LHCN-M2 (cell line): ENCODE measurements around the gene HSD11B2. TPM values are rescaled to one million over a fixed set of nuclear protein-coding genes. Genes with fewer than 3 reads are reported as not detected.
"Not testable (repeated sequence)": the region's sequence is repeated elsewhere in the genome, so short reads cannot be mapped to it uniquely, and the experiment has no call there.

ENCODE experiments used
- DNase-seq: peaks from one replicate; pipeline ENCODE4 v3.0.0-alpha.2; 2012; ENCODE audit warnings: low read depth
- total RNA-seq: library from RNA; depleted of rRNA; stranded (reverse); fragments of >200 nt; gene quantifications from 2 replicates; pipeline ENCODE4 v1.2.3, GENCODE V29; 2014

Gene HSD11B2
- total RNA-seq, 1 experiment from 2014 or later = 0.17 TPM

DNA sequence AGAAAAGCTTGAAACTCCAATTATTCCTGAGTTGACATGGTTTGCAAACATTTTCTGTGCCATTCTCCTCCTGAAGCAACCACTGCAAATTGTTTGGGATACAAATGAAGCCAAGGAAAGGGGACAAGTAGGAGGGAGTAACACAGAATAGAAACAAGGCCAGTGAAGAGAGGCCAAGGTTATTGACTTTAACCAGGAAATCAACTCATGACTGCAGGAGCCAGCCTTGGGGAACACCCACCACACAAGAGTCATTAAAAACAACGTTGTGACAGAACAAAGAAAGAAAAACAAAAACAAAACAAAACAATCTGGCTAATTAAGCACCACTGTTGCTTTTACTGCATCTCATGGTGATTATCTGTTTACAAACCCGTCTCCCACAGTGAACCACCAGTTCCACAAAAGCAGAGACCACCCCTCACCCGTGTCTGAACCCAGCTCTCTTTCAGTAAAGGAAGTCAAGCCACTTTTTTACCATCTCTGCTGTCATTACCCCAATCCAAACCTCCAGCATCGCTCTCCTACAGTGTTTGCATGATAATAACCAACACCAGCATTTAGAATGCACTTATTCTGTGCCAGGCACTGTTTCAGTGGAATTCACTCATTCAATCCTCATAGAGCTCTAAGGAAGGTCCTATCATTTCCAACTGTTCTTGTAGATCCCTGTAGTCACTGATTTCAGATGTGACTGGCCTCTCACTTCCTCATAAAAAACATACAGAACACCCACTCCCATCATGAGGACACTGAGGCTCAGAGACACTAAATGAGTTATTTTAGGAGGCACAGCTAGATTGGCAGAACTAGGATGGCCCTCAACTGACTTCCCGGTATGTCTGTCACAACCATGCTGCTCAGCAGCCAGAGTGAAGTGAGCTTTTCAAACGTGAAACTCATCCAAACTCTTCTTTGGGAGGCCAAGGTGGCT lies 16.7 kb upstream of the HSD11B2 start:
- no peak for DNase-seq

DNA sequence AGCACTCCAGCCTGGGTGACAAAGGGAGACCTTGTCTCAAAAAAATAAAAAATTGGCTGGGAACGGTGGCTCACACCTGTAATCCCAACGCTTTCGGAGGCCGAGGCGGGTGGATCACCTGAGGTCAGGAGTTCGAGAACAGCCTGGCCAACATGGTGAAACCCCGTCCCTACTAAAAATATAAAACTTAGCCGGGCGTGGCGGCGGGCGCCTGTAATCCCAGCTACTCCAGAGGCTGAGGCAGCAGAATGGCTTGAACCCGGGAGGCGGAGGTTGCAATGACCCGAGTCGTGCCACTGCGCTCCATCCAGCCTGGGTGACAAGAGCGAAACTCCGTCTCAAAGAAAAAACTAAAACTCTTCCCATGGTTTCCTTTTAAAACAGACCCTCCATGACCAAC lies 15.5 kb upstream of the HSD11B2 start:
- not testable (repeated sequence) for DNase-seq

DNA sequence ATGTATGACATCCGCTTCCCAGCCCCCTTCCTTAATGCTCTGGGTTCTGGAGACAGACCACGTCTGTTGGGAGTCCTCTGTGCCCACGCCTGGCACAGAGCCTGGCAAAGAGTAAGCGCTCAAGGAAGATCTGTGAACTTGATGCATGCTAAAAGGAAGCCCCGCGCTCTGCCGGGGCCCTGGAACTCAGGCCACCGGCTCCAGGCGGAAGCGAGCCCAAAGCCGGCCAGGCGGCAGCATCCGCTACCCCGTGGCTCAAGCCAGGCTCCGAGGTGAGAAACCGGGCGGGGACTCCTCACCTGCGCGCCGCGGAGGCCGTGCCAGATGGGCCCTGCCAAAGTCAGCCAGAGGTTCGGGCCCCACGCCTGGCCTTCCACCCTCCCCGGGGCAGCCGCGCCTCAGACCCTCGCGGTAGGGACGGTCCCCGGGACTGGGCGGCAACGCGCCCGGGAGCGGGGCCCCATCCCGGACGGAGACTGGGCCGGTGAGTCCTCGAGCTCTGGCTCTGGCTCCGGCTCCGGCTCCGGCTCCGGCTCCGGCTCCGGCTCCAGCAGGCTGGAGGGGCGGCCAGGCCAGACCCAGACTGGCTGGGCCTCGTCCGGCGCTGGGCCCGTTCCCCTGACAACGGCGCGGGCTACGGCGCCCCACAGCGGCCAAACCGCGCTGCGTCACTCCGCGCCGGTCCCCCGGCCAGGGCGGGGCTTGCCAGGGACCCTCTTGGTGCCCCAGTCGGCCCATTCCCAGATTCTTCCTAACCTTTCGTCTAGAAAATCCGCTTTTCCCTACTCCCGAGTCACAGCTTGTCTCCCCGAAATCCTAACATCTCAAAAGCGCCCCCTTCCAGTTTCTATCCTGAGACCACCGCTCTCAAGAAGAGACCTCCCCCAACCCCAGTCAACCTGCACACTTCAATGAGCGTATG lies 14.8 kb upstream of the HSD11B2 start, which contains the start of gene ZDHHC1:
TSS of gene ZDHHC1 (minus strand) at position 606 of the 922 bp plus-strand sequence. CDS start 8,702 bp downstream, outside the sequence.
- peak; percentile 57 for DNase-seq

DNA sequence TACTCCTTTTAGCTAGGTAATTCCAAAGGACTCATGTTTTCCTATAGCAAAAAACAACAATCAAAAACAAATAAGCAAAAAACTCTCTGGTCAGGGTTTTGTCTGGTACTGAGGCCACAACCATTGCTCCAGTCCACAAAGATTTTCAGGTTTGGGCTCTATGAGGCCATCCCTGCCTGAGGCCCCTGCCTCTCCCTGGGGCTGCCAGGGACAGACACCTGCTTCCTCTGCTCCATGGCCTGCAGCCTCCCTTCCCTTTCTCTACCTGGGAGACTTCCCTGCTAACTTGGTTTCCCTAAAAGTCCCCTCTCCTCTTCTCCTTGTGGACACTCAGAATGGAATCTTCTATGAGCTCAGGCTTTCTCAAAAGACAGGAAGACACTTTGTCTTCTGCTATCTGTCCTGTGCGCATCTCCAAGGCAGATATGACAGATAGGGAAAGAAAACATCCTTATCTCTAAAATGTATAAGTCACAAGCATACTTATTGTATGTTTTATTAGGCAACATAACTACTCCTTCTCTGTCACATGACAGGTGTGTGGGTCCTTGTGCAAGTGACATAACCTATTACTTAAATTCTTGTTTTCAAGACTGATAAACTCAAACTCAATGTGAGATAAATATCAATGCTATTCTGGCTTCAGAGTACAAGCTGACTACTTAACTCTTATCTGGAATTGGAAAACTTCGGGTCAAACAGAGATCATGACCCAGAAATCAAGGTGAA lies 13.4 kb upstream of the HSD11B2 start:
- DNase-seq = no peak

DNA sequence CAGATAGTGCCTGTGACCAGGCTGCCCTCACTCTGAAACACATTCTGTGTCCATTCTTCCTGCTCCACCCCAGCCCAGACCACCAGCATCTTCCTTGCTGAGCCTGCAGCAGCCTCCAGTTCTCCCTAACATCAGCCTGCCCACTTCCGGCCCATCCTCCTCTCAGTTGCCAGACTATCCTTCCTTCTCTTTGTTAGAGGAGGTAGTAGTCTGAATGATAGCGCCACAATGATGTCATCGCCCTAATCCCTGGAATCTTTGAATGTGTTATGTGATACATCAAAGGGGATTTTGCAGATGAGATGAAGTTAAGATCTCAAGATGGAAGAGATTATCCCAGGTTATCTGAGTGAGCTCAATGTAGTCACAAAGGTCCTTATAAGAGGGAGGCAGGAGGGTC lies 11.4 kb upstream of the HSD11B2 start:
- DNase-seq = peak; percentile 30

DNA sequence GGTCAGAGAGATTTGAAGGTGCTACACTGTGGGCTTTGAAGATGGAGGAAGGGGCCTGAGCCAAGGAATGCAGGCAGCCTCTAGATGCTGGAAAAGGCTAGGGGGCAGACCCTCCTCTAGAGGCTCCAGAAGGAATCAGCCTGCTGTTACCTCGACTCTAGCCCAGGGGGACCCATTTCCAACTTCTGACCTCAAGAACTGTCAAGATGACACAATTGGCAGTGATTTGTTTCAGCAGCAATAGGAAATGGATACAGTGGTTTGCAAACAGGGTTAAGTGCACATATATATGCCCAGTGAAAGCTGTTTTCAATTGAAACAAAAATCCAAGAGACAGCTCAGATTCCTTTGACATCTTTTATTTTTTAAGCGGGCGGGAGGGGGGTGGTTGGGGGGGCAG lies 11.0 kb upstream of the HSD11B2 start:
- peak; percentile 12 for DNase-seq

DNA sequence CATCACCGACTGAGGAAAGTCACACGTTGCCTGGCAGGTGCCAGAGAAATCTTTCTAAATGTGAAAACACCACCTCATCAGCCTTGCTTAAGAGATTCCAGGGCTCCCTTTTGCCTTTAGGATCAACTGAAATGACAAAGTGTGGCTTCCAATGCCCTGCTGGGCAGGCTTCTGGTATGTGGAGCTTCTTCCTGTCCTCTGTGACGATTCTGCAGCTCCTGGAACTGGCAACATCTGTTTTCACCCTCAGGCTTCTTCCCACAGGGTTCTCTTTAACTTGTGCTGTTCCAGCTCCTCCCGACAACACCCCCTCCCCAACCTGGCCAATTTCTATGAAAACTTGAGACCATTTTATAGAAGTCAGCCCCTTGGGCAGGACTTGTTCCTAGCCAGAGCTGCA lies 9.9 kb upstream of the HSD11B2 start:
- DNase-seq = no peak

DNA sequence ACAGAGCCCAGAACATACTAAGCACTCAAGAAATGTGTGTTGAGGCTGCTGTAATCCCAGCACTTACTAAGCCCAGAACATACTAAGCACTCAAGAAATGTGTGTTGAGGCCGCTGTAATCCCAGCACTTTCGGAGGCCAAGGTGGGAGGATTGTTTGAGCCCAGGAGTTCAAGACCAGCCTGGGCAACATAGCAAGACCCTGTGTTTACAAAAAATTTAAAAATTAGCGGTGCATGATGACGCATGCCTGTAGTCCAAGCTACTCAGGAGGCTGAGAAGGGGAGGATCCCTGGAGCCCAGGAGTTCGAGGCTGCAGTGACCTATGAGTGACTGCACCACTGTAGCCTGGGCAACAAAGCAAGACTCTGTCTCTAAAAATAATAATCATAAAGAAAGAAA lies 7.9 kb upstream of the HSD11B2 start:
- DNase-seq = no peak

DNA sequence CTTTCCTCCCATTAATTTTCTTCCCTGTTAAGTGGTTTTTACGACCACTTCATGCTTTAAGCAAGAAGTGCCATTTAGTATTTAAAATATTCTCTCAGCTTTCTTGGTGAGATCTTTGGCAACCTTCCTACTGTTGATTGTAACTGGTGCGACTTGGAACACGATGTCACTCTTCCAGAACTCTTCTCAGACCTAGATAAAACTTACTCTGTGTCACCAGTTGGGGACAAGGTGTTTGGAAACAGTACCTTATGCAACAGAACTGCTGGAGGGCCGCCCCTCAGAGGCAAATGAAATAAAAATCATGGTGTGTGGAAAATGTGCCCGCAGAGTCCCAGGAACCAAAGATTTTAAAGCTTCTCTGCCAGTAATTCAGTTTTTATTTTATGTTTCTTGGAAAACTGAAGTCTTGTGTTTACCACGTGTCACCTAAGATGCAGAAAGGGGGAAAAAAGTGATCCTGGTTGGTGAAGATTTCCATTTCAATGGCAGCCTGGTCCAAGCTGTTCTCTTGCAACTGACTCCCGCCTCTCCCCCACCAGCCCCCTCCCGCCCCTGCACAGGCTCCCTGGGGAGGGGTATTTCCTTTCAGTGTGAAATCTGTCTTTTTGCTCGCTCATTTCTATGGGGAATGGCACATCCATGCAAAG lies 7.2 kb upstream of the HSD11B2 start:
- no peak for DNase-seq

DNA sequence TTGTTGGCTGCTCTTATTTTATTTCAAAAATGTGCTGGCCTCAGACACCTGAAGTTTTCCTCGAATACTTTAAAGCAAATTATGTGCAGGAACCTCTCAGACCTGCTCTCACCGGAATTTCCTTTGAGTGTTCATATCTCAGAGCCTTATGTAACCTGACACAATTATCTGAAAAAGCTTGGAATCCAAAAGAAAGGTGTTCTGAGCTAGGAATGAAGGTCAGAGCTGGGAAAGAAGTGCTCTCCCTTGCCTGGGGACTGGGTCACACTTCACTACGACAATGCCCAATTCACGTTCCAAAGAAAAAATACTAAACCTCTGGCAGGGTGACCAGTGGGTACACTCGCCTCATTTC lies 6.7 kb upstream of the HSD11B2 start:
- no peak for DNase-seq

DNA sequence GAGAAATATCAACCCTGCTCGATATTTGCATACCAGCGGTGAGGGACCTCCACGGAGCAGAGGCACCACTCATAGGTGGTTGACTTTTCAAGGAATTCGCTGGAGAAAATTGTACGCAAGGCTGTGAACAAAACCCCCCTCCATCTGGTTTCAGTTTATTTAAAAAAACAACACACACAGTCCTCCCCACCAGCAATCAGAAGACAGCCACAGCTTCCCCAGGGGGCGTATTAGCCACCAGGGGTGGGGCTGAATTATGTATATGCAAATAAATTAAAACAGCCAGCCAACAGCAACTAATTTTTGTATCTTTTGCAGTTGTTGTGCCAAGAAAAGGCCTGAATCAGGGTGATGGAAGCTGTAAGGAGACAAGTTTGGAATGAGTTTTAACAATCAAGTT lies 5.9 kb upstream of the HSD11B2 start:
- no peak for DNase-seq

DNA sequence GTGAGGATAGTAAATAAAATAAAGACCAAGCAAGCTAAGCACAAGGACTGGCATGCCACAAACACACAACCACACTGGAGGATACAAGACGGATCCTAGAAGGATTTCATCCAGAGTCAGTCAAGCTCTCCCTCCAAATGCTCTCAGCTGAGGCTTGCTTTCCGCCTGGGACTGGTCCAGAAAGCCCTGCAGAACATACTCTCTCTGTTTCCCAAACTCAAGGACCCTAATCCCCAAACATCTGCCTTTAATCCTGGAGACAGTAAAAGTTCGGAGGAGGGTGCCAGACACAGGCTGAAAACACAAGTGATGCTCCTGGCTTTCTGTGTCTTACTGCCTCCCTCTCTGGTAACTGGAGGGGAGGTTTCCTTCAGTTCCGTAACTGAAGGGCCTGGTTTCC lies 5.3 kb upstream of the HSD11B2 start:
- no peak for DNase-seq

DNA sequence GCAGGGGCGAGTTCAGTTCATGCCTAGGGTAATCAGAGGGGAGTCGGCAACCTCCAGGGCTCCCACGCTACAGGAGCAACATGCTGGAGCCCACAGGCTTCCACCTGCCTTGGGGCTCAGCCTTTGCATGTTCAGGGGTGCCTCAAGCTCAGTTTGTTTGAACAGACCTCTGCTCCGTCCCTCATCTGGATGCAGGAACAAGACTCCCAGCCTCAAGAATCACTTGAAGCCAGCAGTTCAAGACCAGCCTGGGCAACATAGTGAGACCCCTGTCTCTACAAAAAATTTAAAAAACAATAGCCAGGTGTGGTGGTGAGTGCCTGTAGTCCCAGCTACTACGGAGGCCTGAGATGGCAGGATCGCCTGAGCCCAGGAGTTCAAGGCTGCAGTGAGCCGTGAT lies 4.9 kb upstream of the HSD11B2 start:
- no peak for DNase-seq

DNA sequence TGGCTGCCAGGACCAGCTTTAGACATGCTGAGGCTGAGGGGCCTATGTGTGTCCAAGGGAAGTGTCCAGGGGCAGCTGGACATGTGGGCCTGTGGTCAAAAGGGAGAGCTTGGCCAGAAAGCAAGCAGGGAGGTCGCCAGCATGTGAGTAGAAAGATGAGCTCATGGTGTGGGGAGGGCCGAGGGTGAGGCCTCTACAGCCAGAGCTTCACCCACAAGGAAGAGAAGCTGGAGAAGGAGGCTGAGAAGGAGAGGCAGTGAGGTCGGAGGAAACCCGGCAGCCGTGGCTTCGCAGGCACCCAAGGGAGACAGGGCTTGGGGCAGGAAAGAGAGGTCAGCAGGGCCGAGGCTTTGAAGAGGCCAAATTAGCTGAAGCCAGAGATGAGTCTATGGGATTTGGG lies 4.0 kb upstream of the HSD11B2 start:
- DNase-seq = no peak

DNA sequence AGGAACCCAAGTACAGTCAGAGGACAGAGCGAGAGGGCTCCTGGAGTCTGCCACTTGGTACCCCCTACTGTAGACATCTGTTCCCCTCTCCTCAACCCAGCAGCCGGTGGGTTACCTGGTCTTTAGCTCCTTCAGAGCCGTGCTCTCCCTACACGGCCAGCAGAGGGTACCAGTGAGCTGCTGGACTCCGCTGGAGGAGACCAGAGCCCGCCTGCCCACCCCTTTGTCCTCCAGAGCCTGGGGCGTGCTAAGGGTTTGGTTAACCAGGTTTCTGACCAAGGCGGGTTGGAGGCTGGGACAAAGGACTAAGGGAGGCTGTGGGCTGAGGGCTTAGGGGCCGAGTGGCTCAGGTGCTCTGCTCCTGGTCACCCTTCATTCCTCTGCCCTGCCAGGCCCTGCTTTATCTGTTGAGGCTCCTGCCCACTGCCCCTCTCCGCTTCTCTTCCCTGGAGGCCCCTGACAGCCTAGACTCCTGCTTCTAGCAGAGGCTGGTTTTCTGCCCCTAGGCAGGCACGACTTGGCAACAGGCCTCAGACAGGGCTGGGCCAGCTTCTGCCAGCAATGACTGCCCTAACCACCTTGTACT lies 2.7 kb upstream of the HSD11B2 start:
- DNase-seq = peak; percentile 46

DNA sequence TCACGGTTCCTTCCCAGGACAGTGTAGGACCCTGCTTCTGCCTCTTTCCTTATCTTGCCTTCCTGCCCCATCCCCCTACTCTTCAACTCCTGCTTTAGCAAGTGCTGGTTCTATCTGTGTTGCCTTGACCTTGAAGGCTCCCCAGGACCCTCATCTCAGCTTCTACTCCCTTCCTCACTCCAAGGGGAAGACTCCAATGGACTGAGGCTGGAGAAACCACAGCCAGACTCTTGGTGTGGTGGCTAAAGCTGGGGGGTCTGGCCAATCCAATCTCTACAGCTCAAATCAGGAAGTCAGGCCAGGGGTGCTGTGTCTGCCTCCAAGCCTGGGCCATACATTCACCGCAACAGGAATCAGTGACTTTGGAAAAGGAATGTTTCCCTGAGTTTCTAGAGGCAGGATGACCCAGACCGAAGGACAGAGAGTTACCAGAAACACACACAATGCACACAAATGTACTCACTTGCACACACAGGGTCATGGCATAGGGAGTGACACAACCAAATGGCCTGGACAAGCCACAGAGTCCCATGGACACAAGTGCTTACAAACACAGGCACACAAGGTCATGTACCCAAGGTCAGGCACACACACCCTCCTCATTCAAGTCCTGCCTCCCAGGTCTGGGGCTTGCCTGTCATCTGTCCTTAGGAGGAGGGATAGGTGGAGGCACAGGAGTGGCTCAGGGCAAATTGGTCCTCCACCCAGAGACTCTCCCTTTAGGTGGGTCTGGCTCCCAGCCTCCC lies 1.7 kb upstream of the HSD11B2 start:
- DNase-seq = no peak

DNA sequence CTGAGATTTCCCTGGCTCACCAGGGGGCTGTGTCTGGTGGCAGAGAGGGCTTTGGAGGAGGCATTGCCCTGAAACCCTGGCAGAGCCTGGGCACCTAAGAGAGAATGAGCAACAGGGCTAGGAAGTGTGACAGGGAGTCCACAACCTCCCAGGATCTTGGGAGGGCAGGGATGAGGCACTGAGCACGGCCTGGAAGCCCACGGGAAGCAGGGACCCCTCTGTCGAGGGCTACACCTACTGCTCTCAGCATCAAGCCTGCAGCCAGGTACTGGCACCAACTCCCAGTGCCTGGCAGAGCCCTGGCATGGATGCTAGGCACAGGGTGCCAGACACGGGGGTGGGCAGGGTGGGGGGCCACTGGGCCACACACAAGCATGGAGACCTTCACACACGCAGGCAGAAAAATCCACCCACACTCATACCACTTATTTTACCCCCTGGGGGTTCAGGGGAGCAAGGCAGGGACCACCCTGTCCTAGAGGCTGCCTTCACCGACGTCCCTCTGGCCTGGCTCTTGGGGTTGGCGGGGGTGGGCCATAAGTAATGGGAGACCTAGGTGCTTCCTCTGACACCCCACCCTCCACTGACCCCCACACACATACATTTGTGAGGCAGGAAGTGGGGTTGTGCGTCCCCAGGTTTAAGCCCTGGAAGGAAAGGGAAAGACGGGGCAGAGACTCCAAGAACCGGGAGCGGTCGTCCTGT lies 970 bp upstream of the HSD11B2 start:
- DNase-seq = no peak

DNA sequence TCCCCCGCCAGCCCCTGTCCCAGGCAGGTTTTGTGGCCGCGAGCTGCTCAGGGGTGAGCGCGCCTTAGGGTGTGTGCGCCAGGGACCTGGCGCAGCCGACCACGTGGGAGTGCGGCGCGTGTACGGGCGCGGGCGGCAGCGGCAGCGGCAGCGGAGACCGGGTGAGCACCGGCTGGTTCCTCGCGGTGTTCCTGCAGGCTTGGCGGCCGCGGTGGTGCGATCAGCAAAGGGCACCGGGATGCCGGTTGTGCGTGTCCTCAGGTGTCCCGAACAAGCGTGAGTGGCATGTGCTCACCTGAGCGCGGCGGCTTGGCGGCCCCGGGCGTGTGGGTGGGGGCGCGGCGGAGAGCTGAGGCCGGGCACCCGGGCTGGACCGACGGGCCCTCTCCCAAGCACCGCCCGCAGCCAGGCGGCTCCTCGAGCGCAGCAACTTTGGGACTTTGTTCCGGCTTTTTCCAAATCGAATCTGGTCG lies 381 bp upstream of the HSD11B2 start:
- no peak for DNase-seq

DNA sequence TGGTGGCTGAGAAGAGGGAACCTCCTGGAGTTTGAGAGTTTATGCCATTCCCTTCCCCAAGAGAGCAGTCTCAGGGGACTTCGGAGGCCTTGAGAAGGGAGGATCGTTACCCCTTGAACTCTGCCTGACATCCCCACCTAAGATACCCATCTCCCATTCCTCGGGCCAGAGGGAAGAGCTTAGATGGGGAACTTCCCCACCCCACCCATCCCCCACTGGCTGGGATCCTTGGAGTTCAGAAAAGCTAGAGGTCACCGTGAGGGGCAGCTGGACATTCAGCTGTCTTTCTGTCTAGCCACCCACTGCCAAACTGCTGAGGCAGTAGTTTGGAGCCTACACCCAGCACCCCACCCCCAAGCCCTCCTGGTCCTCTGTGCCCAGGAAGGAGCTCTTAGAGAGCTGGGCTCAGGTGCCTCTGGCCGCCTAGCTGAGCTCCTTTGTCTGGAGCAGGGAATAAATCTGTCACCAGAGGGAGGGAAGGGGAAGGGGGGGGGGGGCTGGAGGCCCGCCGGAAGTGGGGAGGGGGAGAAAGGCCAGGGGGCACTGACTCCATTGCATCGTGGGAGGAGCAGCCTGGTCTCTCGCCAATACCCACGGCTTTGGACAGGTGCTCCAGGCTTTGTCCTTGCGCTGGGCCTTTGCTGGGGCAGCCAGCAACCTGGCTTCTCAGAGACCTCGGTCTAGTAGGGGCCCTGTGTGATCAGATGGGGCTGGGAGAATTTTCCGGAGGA lies 1.0 kb downstream of the HSD11B2 start:
- no peak for DNase-seq
